ENCODE measurements around the gene REXO1.

REXO1 gene

GRCh38 chr19:1856345-1856697, 8.0 kb upstream of the REXO1 start:
- WGBS = 75% methylated on average over 6 of the region's 6 CpGs
- Histone ChIP-seq H3K4me1 (ENCODE audit: control insufficient read depth, insufficient read depth, low read depth, low read length) (peaks cover 81% of the 10 kb centered on the region), H3K27ac (ENCODE audit: low read length, poor library complexity, severe bottlenecking) (no peak overlapping the region), H3K9me3 (ENCODE audit: control insufficient read depth, low read length) (no peaks in the 10 kb centered on the region), H2AFZ (ENCODE audit: low read depth, low read length) (no peak overlapping the region), H3K27me3 (ENCODE audit: control insufficient read depth in 1 of 2, insufficient read depth in 1 of 2, low read length in 2 of 2) (no peaks in the 10 kb centered on the region), H2BK15ac (ENCODE audit: low read depth, poor library complexity, severe bottlenecking) (peak overlapping the region; percentile 90), H3K79me1 (replicated peaks; ENCODE audit: low read length, poor library complexity, severe bottlenecking) (peaks cover 16% of the 10 kb centered on the region), H3K36me3 (ENCODE audit: control insufficient read depth in 1 of 2, insufficient read depth in 2 of 2, low read depth in 1 of 2, low read length in 2 of 2) (peaks cover 0 to 28% of the 10 kb centered on the region in 2 experiments), H2BK5ac (ENCODE audit: low read depth, low read length, poor library complexity, severe bottlenecking) (no peak overlapping the region), H3K9ac (ENCODE audit: low read length) (peak overlapping the region; percentile 78), H3K23ac (ENCODE audit: low read length in 2 of 2) (peak overlapping the region in 1 of 2 experiments; percentile 81), H4K8ac (ENCODE audit: low read length) (peak overlapping the region; percentile 99), H4K91ac (ENCODE audit: low read length) (peak overlapping the region; percentile 99), H3K4me2 (ENCODE audit: low read length, poor library complexity, severe bottlenecking) (peak overlapping the region; percentile 40), H3K18ac (ENCODE audit: low read depth in 1 of 2, low read length in 2 of 2) (peak overlapping the region; percentile 67 to 98), H3K4me3 (ENCODE audit: insufficient read depth in 1 of 2, low read depth in 1 of 2, low read length in 2 of 2) (peak overlapping the region in 1 of 2 experiments; percentile 69), H2AK5ac (ENCODE audit: low read length, severe bottlenecking) (peak overlapping the region; percentile 37), H2BK120ac (ENCODE audit: low read depth, low read length) (peak overlapping the region; percentile 98), H3K14ac (ENCODE audit: low read length in 2 of 2) (peak overlapping the region in 1 of 2 experiments; percentile 73), H3K4ac (ENCODE audit: low read depth in 1 of 2, low read length in 2 of 2) (peak overlapping the region; percentile 72 to 98), H2BK12ac (ENCODE audit: low read length in 2 of 2) (peak overlapping the region; percentile 88 to 92)
- no peak for DNase-seq

GRCh38 chr19:1855828-1856255, 7.6 kb upstream of the REXO1 start:
- Histone ChIP-seq H3K4me3 (ENCODE audit: insufficient read depth in 1 of 2, low read depth in 1 of 2, low read length in 2 of 2) (peak overlapping the region in 1 of 2 experiments; percentile 69), H4K91ac (ENCODE audit: low read length) (peak overlapping the region; percentile 99), H3K36me3 (ENCODE audit: control insufficient read depth in 1 of 2, insufficient read depth in 2 of 2, low read depth in 1 of 2, low read length in 2 of 2) (peaks cover 2 to 33% of the 10 kb centered on the region in 2 experiments), H2AK5ac (ENCODE audit: low read length, severe bottlenecking) (peak overlapping the region; percentile 33), H3K4me2 (ENCODE audit: low read length, poor library complexity, severe bottlenecking) (peak overlapping the region; percentile 39), H2BK5ac (ENCODE audit: low read depth, low read length, poor library complexity, severe bottlenecking) (no peak overlapping the region), H3K18ac (ENCODE audit: low read depth in 1 of 2, low read length in 2 of 2) (peak overlapping the region; percentile 96 to 98), H3K27me3 (ENCODE audit: control insufficient read depth in 1 of 2, insufficient read depth in 1 of 2, low read length in 2 of 2) (no peaks in the 10 kb centered on the region), H4K8ac (ENCODE audit: low read length) (peak overlapping the region; percentile 99), H2BK15ac (ENCODE audit: low read depth, poor library complexity, severe bottlenecking) (peak overlapping the region; percentile 90), H3K27ac (ENCODE audit: low read length, poor library complexity, severe bottlenecking) (peak overlapping the region; percentile 72), H3K9me3 (ENCODE audit: control insufficient read depth, low read length) (no peaks in the 10 kb centered on the region), H2AFZ (ENCODE audit: low read depth, low read length) (no peak overlapping the region), H3K4ac (ENCODE audit: low read depth in 1 of 2, low read length in 2 of 2) (peak overlapping the region; percentile 83 to 98), H3K79me1 (replicated peaks; ENCODE audit: low read length, poor library complexity, severe bottlenecking) (peaks cover 19% of the 10 kb centered on the region), H2BK120ac (ENCODE audit: low read depth, low read length) (peak overlapping the region; percentile 98), H3K23ac (ENCODE audit: low read length in 2 of 2) (peak overlapping the region in 1 of 2 experiments; percentile 25), H3K9ac (ENCODE audit: low read length) (peak overlapping the region; percentile 78), H3K14ac (ENCODE audit: low read length in 2 of 2) (peak overlapping the region in 1 of 2 experiments; percentile 5), H2BK12ac (ENCODE audit: low read length in 2 of 2) (peak overlapping the region; percentile 88 to 92), H3K4me1 (ENCODE audit: control insufficient read depth, insufficient read depth, low read depth, low read length) (peaks cover 76% of the 10 kb centered on the region)
- no peak for DNase-seq
- WGBS = 57% methylated on average over 13 of the region's 13 CpGs

GRCh38 chr19:1855040-1855827, 7.0 kb upstream of the REXO1 start:
- H3K14ac ChIP-seq (ENCODE audit: low read length in 2 of 2) = peak overlapping the region in 1 of 2 experiments; percentile 70
- peak overlapping the region; percentile 99 for H4K8ac ChIP-seq (ENCODE audit: low read length)
- peak overlapping the region in 1 of 2 experiments; percentile 69 for H3K4me3 ChIP-seq (ENCODE audit: insufficient read depth in 1 of 2, low read depth in 1 of 2, low read length in 2 of 2)
- no peaks in the 10 kb centered on the region for H3K27me3 ChIP-seq (ENCODE audit: control insufficient read depth in 1 of 2, insufficient read depth in 1 of 2, low read length in 2 of 2)
- H3K4ac ChIP-seq (ENCODE audit: low read depth in 1 of 2, low read length in 2 of 2) = peak overlapping the region; percentile 95 to 98
- DNase-seq = peak; percentile 93
- peak overlapping the region; percentile 96 to 98 for H3K18ac ChIP-seq (ENCODE audit: low read depth in 1 of 2, low read length in 2 of 2)
- H3K36me3 ChIP-seq (ENCODE audit: control insufficient read depth in 1 of 2, insufficient read depth in 2 of 2, low read depth in 1 of 2, low read length in 2 of 2) = peaks cover 4 to 36% of the 10 kb centered on the region in 2 experiments
- H2BK120ac ChIP-seq (ENCODE audit: low read depth, low read length) = peak overlapping the region; percentile 98
- peaks cover 21% of the 10 kb centered on the region for H3K79me1 ChIP-seq (replicated peaks; ENCODE audit: low read length, poor library complexity, severe bottlenecking)
- peak overlapping the region; percentile 72 for H3K27ac ChIP-seq (ENCODE audit: low read length, poor library complexity, severe bottlenecking)
- H3K4me1 ChIP-seq (ENCODE audit: control insufficient read depth, insufficient read depth, low read depth, low read length) = peaks cover 72% of the 10 kb centered on the region
- H2BK5ac ChIP-seq (ENCODE audit: low read depth, low read length, poor library complexity, severe bottlenecking) = peak overlapping the region; percentile 20
- no peaks in the 10 kb centered on the region for H3K9me3 ChIP-seq (ENCODE audit: control insufficient read depth, low read length)
- H2AK5ac ChIP-seq (ENCODE audit: low read length, severe bottlenecking) = peak overlapping the region; percentile 49
- H3K4me2 ChIP-seq (ENCODE audit: low read length, poor library complexity, severe bottlenecking) = peak overlapping the region; percentile 51
- peak overlapping the region; percentile 88 to 92 for H2BK12ac ChIP-seq (ENCODE audit: low read length in 2 of 2)
- WGBS = 25% methylated on average over 23 of the region's 33 CpGs
- no peak overlapping the region for H3K23ac ChIP-seq (ENCODE audit: low read length in 2 of 2)
- H3K9ac ChIP-seq (ENCODE audit: low read length) = peak overlapping the region; percentile 78
- H2BK15ac ChIP-seq (ENCODE audit: low read depth, poor library complexity, severe bottlenecking) = peak overlapping the region; percentile 90
- no peak overlapping the region for H2AFZ ChIP-seq (ENCODE audit: low read depth, low read length)
- peak overlapping the region; percentile 99 for H4K91ac ChIP-seq (ENCODE audit: low read length)

GRCh38 chr19:1854542-1855039, 6.3 kb upstream of the REXO1 start:
- no peaks in the 10 kb centered on the region for H3K9me3 ChIP-seq (ENCODE audit: control insufficient read depth, low read length)
- H2BK5ac ChIP-seq (ENCODE audit: low read depth, low read length, poor library complexity, severe bottlenecking) = no peak overlapping the region
- peak overlapping the region in 1 of 2 experiments; percentile 67 for H3K23ac ChIP-seq (ENCODE audit: low read length in 2 of 2)
- no peak for DNase-seq
- no peaks in the 10 kb centered on the region for H3K27me3 ChIP-seq (ENCODE audit: control insufficient read depth in 1 of 2, insufficient read depth in 1 of 2, low read length in 2 of 2)
- peak overlapping the region; percentile 56 to 95 for H3K18ac ChIP-seq (ENCODE audit: low read depth in 1 of 2, low read length in 2 of 2)
- H2BK15ac ChIP-seq (ENCODE audit: low read depth, poor library complexity, severe bottlenecking) = peak overlapping the region; percentile 36
- H2BK120ac ChIP-seq (ENCODE audit: low read depth, low read length) = peak overlapping the region; percentile 80
- H3K4ac ChIP-seq (ENCODE audit: low read depth in 1 of 2, low read length in 2 of 2) = peak overlapping the region; percentile 83 to 95
- H4K8ac ChIP-seq (ENCODE audit: low read length) = peak overlapping the region; percentile 96
- peak overlapping the region; percentile 61 for H3K27ac ChIP-seq (ENCODE audit: low read length, poor library complexity, severe bottlenecking)
- H3K9ac ChIP-seq (ENCODE audit: low read length) = peak overlapping the region; percentile 63
- peaks cover 21% of the 10 kb centered on the region for H3K79me1 ChIP-seq (replicated peaks; ENCODE audit: low read length, poor library complexity, severe bottlenecking)
- H2AK5ac ChIP-seq (ENCODE audit: low read length, severe bottlenecking) = no peak overlapping the region
- H3K36me3 ChIP-seq (ENCODE audit: control insufficient read depth in 1 of 2, insufficient read depth in 2 of 2, low read depth in 1 of 2, low read length in 2 of 2) = peaks cover 4 to 40% of the 10 kb centered on the region in 2 experiments
- H3K14ac ChIP-seq (ENCODE audit: low read length in 2 of 2) = peak overlapping the region in 1 of 2 experiments; percentile 38
- peaks cover 66% of the 10 kb centered on the region for H3K4me1 ChIP-seq (ENCODE audit: control insufficient read depth, insufficient read depth, low read depth, low read length)
- peak overlapping the region; percentile 51 for H3K4me2 ChIP-seq (ENCODE audit: low read length, poor library complexity, severe bottlenecking)
- WGBS = 85% methylated on average over 37 of the region's 37 CpGs
- H2BK12ac ChIP-seq (ENCODE audit: low read length in 2 of 2) = peak overlapping the region; percentile 51 to 75
- no peak overlapping the region for H2AFZ ChIP-seq (ENCODE audit: low read depth, low read length)
- H3K4me3 ChIP-seq (ENCODE audit: insufficient read depth in 1 of 2, low read depth in 1 of 2, low read length in 2 of 2) = peak overlapping the region in 1 of 2 experiments; percentile 44
- H4K91ac ChIP-seq (ENCODE audit: low read length) = peak overlapping the region; percentile 55

All from mesenchymal stem cell (in vitro differentiated cells and primary cell).